ENCODE results near the gene SPOCK1. TPM values are rescaled to one million over a fixed set of nuclear protein-coding genes. Genes with fewer than 3 reads are reported as not detected.

The SPOCK1 gene
- total and polyA plus RNA-seq, 2 of the 13 experiments (the other 11 are each of a cell fraction or from before 2014, with no cell fraction given): 0.18 to 0.29 TPM

DNA sequence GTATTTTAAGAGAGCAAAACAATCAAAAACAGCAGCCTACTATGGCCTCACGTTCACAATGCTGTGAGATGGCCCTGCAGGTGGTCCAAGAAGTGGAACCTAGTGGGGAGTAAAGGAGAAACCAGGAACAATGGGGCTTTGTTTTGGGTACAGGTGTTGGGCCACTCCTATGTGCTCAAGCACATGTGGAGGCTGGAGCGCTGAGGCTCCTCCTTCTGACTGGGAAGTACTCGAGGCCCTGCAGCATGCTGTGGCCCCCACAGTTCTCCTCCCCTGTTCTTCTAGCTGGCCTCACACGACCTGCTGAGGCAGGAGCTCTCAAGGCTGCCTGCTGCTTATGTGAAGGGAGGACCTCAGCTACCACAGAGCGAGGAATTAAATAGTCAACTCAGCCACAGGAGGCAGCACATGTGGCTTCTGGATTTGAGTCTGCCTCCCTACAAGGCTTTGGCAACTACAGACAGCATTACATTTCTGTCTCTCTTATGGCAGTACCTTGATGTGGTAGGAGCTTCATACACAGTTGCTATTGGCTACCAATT lies 482.3 kb downstream of the SPOCK1 start:
- intact Hi-C loops (cut with micrococcal nuclease; ENCODE audit: unreplicated experiment): no loop called here
- in situ Hi-C loops (cut with HindIII; ENCODE audit: extremely low pct_ligation_motif_present, low pct_unique_long_range_greater_than_20kb): no loop called here
- Histone ChIP-seq H3K79me2 (ENCODE audit: insufficient read depth, low read length) (no peaks in the 10 kb centered on the region), H3K4me1 (ENCODE audit: insufficient read depth, low read length) (no peaks in the 10 kb centered on the region), H3K36me3 (replicated peaks in 1 of 2; ENCODE audit: control insufficient read depth in 1 of 2, insufficient read depth in 2 of 2, low read length in 2 of 2) (no peaks in the 10 kb centered on the region), H3K27ac (ENCODE audit: extremely low read length, insufficient read depth, low read length) (no peak overlapping the region), H3K4me2 (ENCODE audit: low read depth, low read length) (no peak overlapping the region), H4K20me1 (ENCODE audit: insufficient read depth, low read length) (no peaks in the 10 kb centered on the region), H3K27me3 (ENCODE audit: control insufficient read depth in 1 of 2, insufficient read depth in 2 of 2, low read length in 2 of 2) (no peaks in the 10 kb centered on the region), H3K9ac (ENCODE audit: insufficient read depth, low read depth, low read length) (no peak overlapping the region), H2AFZ (ENCODE audit: low read length) (no peak overlapping the region), H3K9me3 (ENCODE audit: low read length) (no peaks in the 10 kb centered on the region), H3K4me3 (replicated peaks in 1 of 3; ENCODE audit: insufficient read depth in 1 of 3, low read depth in 2 of 3, low read length in 3 of 3) (no peak overlapping the region)
- no peak for FAIRE-seq
- 8% methylated on average over 4 of the region's 5 CpGs for WGBS (ENCODE audit: low lambda C conversion rate)
- ATAC-seq: peak; percentile 50; the same call in 2 of the 3 replicates
- ChIA-PET POLR2A (no interaction called here), CTCF (ENCODE audit: low intra/inter-chr PET ratio, low total read pairs) (no interaction called here)
- no peak for DNase-seq (ENCODE audit: low spot score)
- BruUV-seq (replicated peaks): no TSS peak
- TF ChIP-seq PHF8 (CRISPR knock-in tag; IDR thresholded peaks at IDR 0.05) (no peak), ZNF3 (CRISPR knock-in tag; IDR thresholded peaks at IDR 0.05) (no peak), AKAP8 (CRISPR knock-in tag; IDR thresholded peaks at IDR 0.05) (no peak), MTF2 (CRISPR knock-in tag; IDR thresholded peaks at IDR 0.05; ENCODE audit: borderline replicate concordance) (no peak), SATB2 (CRISPR knock-in tag; IDR thresholded peaks at IDR 0.05) (no peak), MLLT10 (CRISPR knock-in tag; IDR thresholded peaks at IDR 0.05) (no peak), KMT2B (CRISPR knock-in tag; IDR thresholded peaks at IDR 0.05) (no peak), TOPORS (CRISPR knock-in tag; IDR thresholded peaks at IDR 0.05) (no peak), ZNF660 (CRISPR knock-in tag; IDR thresholded peaks at IDR 0.05; ENCODE audit: borderline replicate concordance, low read depth) (no peak), PBX3 (CRISPR knock-in tag; IDR thresholded peaks at IDR 0.05; ENCODE audit: borderline replicate concordance) (no peak), ZNF724P (CRISPR knock-in tag; IDR thresholded peaks at IDR 0.05; ENCODE audit: borderline replicate concordance) (no peak), ZNF570 (CRISPR knock-in tag; IDR thresholded peaks at IDR 0.05; ENCODE audit: borderline replicate concordance) (no peak), SRY (CRISPR knock-in tag; IDR thresholded peaks at IDR 0.05) (no peak), ZNF484 (CRISPR knock-in tag; IDR thresholded peaks at IDR 0.05; ENCODE audit: borderline replicate concordance, low read depth) (no peak), ZNF274 (CRISPR knock-in tag; IDR thresholded peaks at IDR 0.05) (no peak)
- TF ChIP-seq, protein P1, sequence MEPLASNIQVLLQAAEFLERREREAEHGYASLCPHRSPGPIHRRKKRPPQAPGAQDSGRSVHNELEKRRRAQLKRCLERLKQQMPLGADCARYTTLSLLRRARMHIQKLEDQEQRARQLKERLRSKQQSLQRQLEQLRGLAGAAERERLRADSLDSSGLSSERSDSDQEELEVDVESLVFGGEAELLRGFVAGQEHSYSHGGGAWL (CRISPR knock-in tag; IDR thresholded peaks at IDR 0.05): no peak
- TF ChIP-seq, protein P2, sequence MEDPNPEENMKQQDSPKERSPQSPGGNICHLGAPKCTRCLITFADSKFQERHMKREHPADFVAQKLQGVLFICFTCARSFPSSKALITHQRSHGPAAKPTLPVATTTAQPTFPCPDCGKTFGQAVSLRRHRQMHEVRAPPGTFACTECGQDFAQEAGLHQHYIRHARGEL (CRISPR knock-in tag; IDR thresholded peaks at IDR 0.05): no peak
